K562 (cell line): ENCODE data around the gene SPAG17.

Source experiments
- CBFA2T3 ChIP-seq: fragments of 450-650 bp; IDR thresholded peaks from 2 replicates; pipeline ENCODE4 v1.6.1; 2017
- GABPA ChIP-seq: fragments of 200-800 bp; sonication (Bioruptor generic); conservative IDR thresholded peaks from 2 replicates; pipeline ENCODE4 v1.6.1; 2016; ENCODE audit warnings: low read depth, missing genetic modification characterization, missing compliant biosample characterization
- JUND ChIP-seq, 2 experiments: IDR thresholded peaks; 2 replicates in 1 of 2; 3 replicates in 1 of 2; pipeline ENCODE4 v1.6.1; 2011; ENCODE audit warnings: borderline replicate concordance in 2 of 2, low read depth in 2 of 2, low read length in 2 of 2, improper control_type of control experiment in 1 of 2, missing biosample characterization in 1 of 2, missing genetic modification characterization in 1 of 2, missing genetic modification reagents in 1 of 2
- KLF10 ChIP-seq: fragments of 250-450 bp; sonication (Bioruptor Pico); IDR thresholded peaks from 2 replicates; pipeline ENCODE4 v1.6.1; 2021; ENCODE audit warnings: matching md5 sums
- RBFOX2 ChIP-seq: fragments of 200-400 bp; formaldehyde crosslinking; IDR thresholded peaks from 2 replicates; pipeline ENCODE4 v1.6.1; 2017; ENCODE audit warnings: low read depth, mild to moderate bottlenecking, low read length, moderate library complexity
- TF ChIP-seq, protein P1 (sequence below): fragments of 250-450 bp; sonication (Bioruptor Pico); IDR thresholded peaks from 2 replicates; pipeline ENCODE4 v1.8.0; 2021; ENCODE audit warnings: moderate library complexity, mild to moderate bottlenecking, inconsistent platforms
- TF ChIP-seq, protein P2 (sequence below): fragments of 450-650 bp; IDR thresholded peaks from 2 replicates; pipeline ENCODE4 v1.6.1; 2017; ENCODE audit warnings: antibody characterized with exemption
- TF ChIP-seq, protein P3 (sequence below): sonication (generic); formaldehyde crosslinking; IDR thresholded peaks from 2 replicates; pipeline ENCODE4 v1.8.0; 2022; ENCODE audit warnings: mild to moderate bottlenecking, low read depth, missing genetic modification reagents

DNA sequence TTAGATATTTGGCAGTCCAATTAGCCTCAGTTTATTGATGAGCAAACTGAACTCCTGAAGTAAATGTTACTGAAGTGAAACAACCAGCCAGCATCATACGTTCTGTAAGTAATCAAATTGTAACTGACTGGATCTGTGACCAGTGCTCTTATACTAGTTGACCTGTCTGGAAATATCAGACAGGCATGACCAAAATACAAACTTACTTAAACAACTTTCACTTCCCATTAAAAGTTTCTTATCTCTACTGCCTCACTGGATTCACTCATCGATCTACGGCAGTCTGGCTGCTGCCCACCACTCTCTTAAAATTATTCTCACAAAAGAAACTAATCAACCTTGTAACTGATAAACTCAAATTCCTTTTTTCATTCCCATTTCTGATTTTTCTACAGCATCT lies 199.1 kb downstream of the SPAG17 start:
- TF ChIP-seq, protein P1, sequence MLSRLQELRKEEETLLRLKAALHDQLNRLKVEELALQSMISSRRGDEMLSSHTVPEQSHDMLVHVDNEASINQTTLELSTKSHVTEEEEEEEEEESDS (CRISPR knock-in tag) = no peak
- no peak for TF ChIP-seq RBFOX2
- no peak for TF ChIP-seq GABPA (tag)
- TF ChIP-seq, protein P2, sequence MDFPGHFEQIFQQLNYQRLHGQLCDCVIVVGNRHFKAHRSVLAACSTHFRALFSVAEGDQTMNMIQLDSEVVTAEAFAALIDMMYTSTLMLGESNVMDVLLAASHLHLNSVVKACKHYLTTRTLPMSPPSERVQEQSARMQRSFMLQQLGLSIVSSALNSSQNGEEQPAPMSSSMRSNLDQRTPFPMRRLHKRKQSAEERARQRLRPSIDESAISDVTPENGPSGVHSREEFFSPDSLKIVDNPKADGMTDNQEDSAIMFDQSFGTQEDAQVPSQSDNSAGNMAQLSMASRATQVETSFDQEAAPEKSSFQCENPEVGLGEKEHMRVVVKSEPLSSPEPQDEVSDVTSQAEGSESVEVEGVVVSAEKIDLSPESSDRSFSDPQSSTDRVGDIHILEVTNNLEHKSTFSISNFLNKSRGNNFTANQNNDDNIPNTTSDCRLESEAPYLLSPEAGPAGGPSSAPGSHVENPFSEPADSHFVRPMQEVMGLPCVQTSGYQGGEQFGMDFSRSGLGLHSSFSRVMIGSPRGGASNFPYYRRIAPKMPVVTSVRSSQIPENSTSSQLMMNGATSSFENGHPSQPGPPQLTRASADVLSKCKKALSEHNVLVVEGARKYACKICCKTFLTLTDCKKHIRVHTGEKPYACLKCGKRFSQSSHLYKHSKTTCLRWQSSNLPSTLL = no peak
- no peak for TF ChIP-seq JUND (IDR thresholded peaks at IDR 0.05; ENCODE audit: borderline replicate concordance, low read depth, low read length)
- TF ChIP-seq JUND (tag; IDR thresholded peaks at IDR 0.05; ENCODE audit: borderline replicate concordance, low read depth, low read length) = no peak
- no peak for TF ChIP-seq CBFA2T3
- TF ChIP-seq, protein P3, sequence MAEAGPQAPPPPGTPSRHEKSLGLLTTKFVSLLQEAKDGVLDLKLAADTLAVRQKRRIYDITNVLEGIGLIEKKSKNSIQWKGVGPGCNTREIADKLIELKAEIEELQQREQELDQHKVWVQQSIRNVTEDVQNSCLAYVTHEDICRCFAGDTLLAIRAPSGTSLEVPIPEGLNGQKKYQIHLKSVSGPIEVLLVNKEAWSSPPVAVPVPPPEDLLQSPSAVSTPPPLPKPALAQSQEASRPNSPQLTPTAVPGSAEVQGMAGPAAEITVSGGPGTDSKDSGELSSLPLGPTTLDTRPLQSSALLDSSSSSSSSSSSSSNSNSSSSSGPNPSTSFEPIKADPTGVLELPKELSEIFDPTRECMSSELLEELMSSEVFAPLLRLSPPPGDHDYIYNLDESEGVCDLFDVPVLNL = no peak
- no peak for TF ChIP-seq KLF10 (CRISPR knock-in tag)
